Hepatocyte (in vitro differentiated cells): Measurements from ENCODE around the gene TOMM22.

Experiments
- CTCF ChIP-seq: fragments of 200-600 bp; sonication (generic); IDR thresholded peaks from 2 replicates; pipeline ENCODE4 v1.5.1; 2016; ENCODE audit warnings: antibody characterized with exemption, mild to moderate bottlenecking; ENCODE audit not compliant: poor library complexity
- EZH2 ChIP-seq: fragments of 200-600 bp; sonication (generic); IDR thresholded peaks from 2 replicates; pipeline ENCODE4 v1.6.1; 2016; ENCODE audit warnings: antibody characterized with exemption, mild to moderate bottlenecking, borderline replicate concordance
- EZH2phosphoT487 ChIP-seq: fragments of 200-600 bp; sonication (generic); IDR thresholded peaks from one replicate; pipeline ENCODE4 v1.6.1; 2018; ENCODE audit warnings: antibody characterized with exemption, mild to moderate bottlenecking, low read depth, moderate library complexity; ENCODE audit not compliant: unreplicated experiment, severe bottlenecking

- TF ChIP-seq CTCF (no peak), EZH2phosphoT487 (no peak), EZH2 (no peak)
Observed at GRCh38 chr22:38731703-38732161, 50.0 kb downstream of the TOMM22 start.
